ENCODE measurements around the gene DIP2B. TPM values are rescaled to one million over a fixed set of nuclear protein-coding genes. Genes with fewer than 3 reads are reported as not detected.
A peak's percentile ranks its signal among the peaks of the same experiment; 100 is the strongest.

Gene DIP2B
- total RNA-seq, 1 donor from 2014 or later = 28.9 TPM

DNA sequence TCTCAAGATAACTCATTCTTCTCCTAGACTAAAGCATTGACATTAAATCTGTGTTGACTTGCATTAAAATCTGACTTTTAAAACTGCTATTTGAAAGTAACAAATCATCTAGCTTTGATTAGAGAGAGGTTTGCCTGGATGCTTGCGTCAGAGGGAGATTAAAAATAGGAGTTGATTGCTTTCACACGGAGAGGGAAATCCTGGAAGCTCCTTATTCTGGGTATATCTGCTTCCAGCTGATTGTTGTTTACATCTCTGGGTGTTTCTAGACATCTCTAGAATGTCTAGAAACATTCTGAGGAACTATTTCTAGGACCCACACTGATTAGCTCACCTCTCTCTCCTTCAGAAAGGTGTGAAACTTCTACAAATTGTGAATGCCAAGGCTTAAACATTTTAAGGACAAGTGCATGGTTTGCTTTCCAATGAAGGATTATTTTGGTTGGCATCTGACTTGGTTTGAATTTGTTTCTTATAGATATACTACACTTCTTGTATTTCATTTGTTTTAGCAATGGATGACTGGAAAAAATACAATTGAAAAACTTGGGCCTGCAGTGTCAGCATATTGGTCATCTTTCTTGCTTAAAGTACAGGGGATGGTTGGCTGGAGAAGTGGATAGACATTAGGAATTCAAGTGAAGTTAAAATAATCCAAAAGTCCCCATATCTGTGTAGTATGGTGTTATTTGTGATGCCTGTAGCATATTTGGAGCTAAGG lies 2.1 kb downstream of the DIP2B start:
- H3K27me3 Mint-ChIP-seq (ENCODE audit: unreplicated experiment) = no peaks in the 10 kb centered on the region
- no peak overlapping the region for H3K27ac Mint-ChIP-seq (ENCODE audit: unreplicated experiment)
- peaks cover 34% of the 10 kb centered on the region for H3K4me1 Mint-ChIP-seq (ENCODE audit: unreplicated experiment)
- H3K9me3 Mint-ChIP-seq (ENCODE audit: unreplicated experiment) = no peaks in the 10 kb centered on the region
- TF ChIP-seq CTCF (IDR thresholded peaks at IDR 0.05) = no peak
- DNase-seq (ENCODE audit: extremely low spot score, unreplicated experiment) = no peak
- H3K4me3 Mint-ChIP-seq (ENCODE audit: unreplicated experiment) = peak overlapping the region; percentile 96
- H3K36me3 Mint-ChIP-seq (ENCODE audit: unreplicated experiment) = no peaks in the 10 kb centered on the region

DNA sequence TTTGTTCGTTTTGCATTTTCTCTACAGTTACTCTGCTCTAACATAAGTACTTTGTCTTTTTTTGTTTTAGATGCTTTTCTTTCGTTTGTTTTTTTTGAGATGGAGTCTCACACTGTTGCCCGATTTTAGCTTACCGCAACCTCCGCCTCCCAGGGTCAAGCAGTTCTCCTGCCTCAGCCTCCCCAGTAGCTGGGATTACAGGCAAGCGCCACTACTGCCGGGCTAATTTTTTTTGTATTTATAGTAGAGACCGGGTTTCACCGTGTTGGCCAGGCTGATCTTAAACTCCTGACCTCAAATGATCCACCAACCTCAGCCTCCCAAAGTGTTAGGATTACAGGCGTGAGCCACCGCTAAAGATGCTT lies 2.7 kb downstream of the DIP2B start:
- TF ChIP-seq CTCF (IDR thresholded peaks at IDR 0.05) = no peak

DNA sequence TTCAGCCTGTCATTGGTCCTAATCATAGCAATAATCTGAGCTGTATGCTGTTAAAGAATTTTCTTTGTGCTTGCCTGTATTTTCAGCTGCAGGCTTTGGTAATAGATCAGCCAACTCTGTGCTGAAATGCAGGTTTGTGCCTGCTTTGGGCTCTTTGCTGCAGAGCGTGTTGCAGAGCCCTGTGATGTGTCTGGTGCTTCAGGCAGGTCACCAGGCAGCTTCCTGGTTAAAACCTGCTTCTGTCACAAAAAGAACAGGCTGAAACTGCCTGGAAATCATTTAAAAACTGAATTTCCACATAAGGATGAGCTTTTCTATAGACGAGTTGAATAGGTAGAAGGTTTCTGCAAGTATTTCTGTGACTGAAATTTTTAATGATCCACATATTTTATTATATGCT lies 3.1 kb downstream of the DIP2B start:
- no peak for DNase-seq (ENCODE audit: extremely low spot score, unreplicated experiment)
- Mint-ChIP-seq H3K36me3 (ENCODE audit: unreplicated experiment) (no peaks in the 10 kb centered on the region), H3K4me1 (ENCODE audit: unreplicated experiment) (peaks cover 34% of the 10 kb centered on the region), H3K9me3 (ENCODE audit: unreplicated experiment) (no peaks in the 10 kb centered on the region), H3K4me3 (ENCODE audit: unreplicated experiment) (no peak overlapping the region), H3K27ac (ENCODE audit: unreplicated experiment) (no peak overlapping the region), H3K27me3 (ENCODE audit: unreplicated experiment) (no peaks in the 10 kb centered on the region)
- no peak for TF ChIP-seq CTCF (IDR thresholded peaks at IDR 0.05)

More for the DNA sequence above, 2.7 kb downstream of the DIP2B start:
- Mint-ChIP-seq H3K4me1 (ENCODE audit: unreplicated experiment) (peaks cover 34% of the 10 kb centered on the region), H3K4me3 (ENCODE audit: unreplicated experiment) (peak overlapping the region; percentile 96), H3K27ac (ENCODE audit: unreplicated experiment) (no peak overlapping the region), H3K9me3 (ENCODE audit: unreplicated experiment) (no peaks in the 10 kb centered on the region), H3K36me3 (ENCODE audit: unreplicated experiment) (no peaks in the 10 kb centered on the region), H3K27me3 (ENCODE audit: unreplicated experiment) (no peaks in the 10 kb centered on the region)
- no peak for DNase-seq (ENCODE audit: extremely low spot score, unreplicated experiment)

- no peak for DNase-seq (ENCODE audit: extremely low spot score, unreplicated experiment)
- Mint-ChIP-seq H3K36me3 (ENCODE audit: unreplicated experiment) (no peaks in the 10 kb centered on the region), H3K27ac (ENCODE audit: unreplicated experiment) (no peak overlapping the region), H3K4me3 (ENCODE audit: unreplicated experiment) (no peak overlapping the region), H3K9me3 (ENCODE audit: unreplicated experiment) (no peaks in the 10 kb centered on the region), H3K27me3 (ENCODE audit: unreplicated experiment) (no peaks in the 10 kb centered on the region), H3K4me1 (ENCODE audit: unreplicated experiment) (peaks cover 34% of the 10 kb centered on the region)
- no peak for TF ChIP-seq CTCF (IDR thresholded peaks at IDR 0.05)
Measured at GRCh38 chr12:50508414-50508813, 3.6 kb downstream of the DIP2B start.

GRCh38 chr12:50508970-50509663 lies 4.3 kb downstream of the DIP2B start:
- no peak for DNase-seq (ENCODE audit: extremely low spot score, unreplicated experiment)
- Mint-ChIP-seq H3K27me3 (ENCODE audit: unreplicated experiment) (no peaks in the 10 kb centered on the region), H3K36me3 (ENCODE audit: unreplicated experiment) (no peaks in the 10 kb centered on the region), H3K4me1 (ENCODE audit: unreplicated experiment) (peaks cover 34% of the 10 kb centered on the region), H3K4me3 (ENCODE audit: unreplicated experiment) (no peak overlapping the region), H3K9me3 (ENCODE audit: unreplicated experiment) (no peaks in the 10 kb centered on the region), H3K27ac (ENCODE audit: unreplicated experiment) (peak overlapping the region; percentile 28)
- TF ChIP-seq CTCF (IDR thresholded peaks at IDR 0.05) = no peak

Measured in osteocyte (in vitro differentiated cells).